Calu3 (cell line): ENCODE measurements around the gene LST1. TPM values are rescaled to one million over a fixed set of nuclear protein-coding genes. Genes with fewer than 3 reads are reported as not detected.

Experiments
- BruUV-seq: library from RNA; stranded (reverse); fragments of 400-500 nt; replicated peaks from 2 replicates; lab custom pipeline; 2021; lab: Mats Ljungman, UMichigan
- CTCF ChIA-PET: fragments of 300-600 bp; sonication (Branson Sonifier 250); formaldehyde crosslinking; loops from one replicate; lab custom pipeline; 2022; ENCODE audit warnings: antibody characterized with exemption; lab: Charles Lee
- DNase-seq: peaks from one replicate; pipeline ENCODE4 v3.0.0; 2022
- H3K27ac Mint-ChIP-seq: one replicate; pipeline ENCODE4 v1.8.0; 2022; ENCODE audit warnings: mixed read lengths; ENCODE audit not compliant: unreplicated experiment
- H3K27me3 Mint-ChIP-seq: one replicate; pipeline ENCODE4 v1.8.0; 2022; ENCODE audit warnings: mixed read lengths; ENCODE audit not compliant: unreplicated experiment
- H3K36me3 Mint-ChIP-seq: one replicate; pipeline ENCODE4 v1.8.0; 2022; ENCODE audit warnings: mild to moderate bottlenecking, moderate library complexity, mixed read lengths; ENCODE audit not compliant: insufficient read depth, unreplicated experiment
- H3K4me1 Mint-ChIP-seq: one replicate; pipeline ENCODE4 v1.8.0; 2022; ENCODE audit warnings: mild to moderate bottlenecking, low read depth, mixed read lengths; ENCODE audit not compliant: unreplicated experiment
- H3K4me3 Mint-ChIP-seq: one replicate; pipeline ENCODE4 v1.8.0; 2022; ENCODE audit warnings: mild to moderate bottlenecking, low read depth, moderate library complexity, mixed read lengths; ENCODE audit not compliant: unreplicated experiment
- H3K9me3 Mint-ChIP-seq: one replicate; pipeline ENCODE4 v1.8.0; 2022; ENCODE audit warnings: low read depth, mixed read lengths; ENCODE audit not compliant: unreplicated experiment
- intact Hi-C: fragments of 100-400 bp; cut with micrococcal nuclease; formaldehyde crosslinking; loops from one replicate; pipeline ENCODE4 v1.10.0; 2022; ENCODE audit not compliant: unreplicated experiment
- microRNA-seq: library from miRNA; unstranded; fragments of <30 nt; microRNA quantifications from one replicate; pipeline ENCODE4 v1.2.0, GENCODE V29; 2022
- total RNA-seq: library from RNA; stranded (reverse); gene quantifications from 2 replicates; pipeline ENCODE4 v1.2.3, GENCODE V29; 2022
- TF ChIP-seq, protein P1 (sequence below): fragments of 200-600 bp; IDR thresholded peaks from one replicate; pipeline ENCODE4 v1.8.0; 2022; ENCODE audit warnings: antibody characterized with exemption; ENCODE audit not compliant: unreplicated experiment

LST1 gene
- total RNA-seq, 1 experiment from 2014 or later: 0.94 TPM

DNA sequence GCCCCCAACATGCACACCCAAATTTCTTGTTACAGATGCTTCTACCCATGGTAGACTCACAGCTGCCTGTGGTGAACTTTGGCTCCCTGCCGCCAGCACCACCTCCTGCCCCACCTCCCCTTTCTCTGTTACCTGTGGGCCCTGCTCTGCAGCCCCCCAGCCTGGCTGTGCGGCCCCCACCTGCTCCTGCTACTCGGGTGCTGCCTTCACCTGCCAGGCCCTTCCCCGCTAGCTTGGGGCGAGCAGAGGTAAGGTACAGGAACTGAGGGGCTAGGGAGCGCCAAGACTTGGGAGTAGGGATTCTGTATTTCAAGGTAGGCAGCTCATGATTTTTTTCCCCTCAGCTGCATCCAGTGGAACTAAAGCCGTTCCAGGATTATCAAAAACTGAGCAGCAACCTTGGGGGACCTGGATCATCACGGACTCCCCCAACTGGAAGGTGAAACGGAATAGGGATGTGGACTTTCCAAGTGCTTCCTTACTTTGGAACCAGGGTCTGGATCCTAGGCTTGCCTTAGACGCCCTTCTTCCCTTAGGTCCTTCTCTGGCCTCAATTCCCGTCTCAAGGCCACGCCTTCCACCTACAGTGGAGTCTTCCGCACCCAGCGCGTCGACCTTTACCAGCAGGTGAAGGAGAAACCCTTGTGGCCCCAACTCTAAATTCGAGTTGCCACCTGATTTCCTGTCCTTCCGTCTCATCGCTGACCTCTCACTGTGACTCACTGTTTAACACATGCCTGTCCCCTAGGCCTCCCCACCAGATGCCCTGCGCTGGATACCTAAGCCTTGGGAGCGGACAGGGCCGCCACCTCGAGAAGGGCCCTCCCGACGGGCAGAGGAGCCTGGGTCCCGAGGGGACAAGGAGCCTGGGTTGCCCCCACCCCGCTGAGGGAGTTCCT is 50.9 kb downstream of the LST1 start:
- no peaks in the 10 kb centered on the region for H3K27me3 Mint-ChIP-seq
- CTCF ChIA-PET: interaction anchor here (2.0 kb wide), 1 partner anchor 15 kb away, joined by 6 read pairs; the partner anchor contains the start of gene PRRC2A
- no peaks in the 10 kb centered on the region for H3K9me3 Mint-ChIP-seq
- DNase-seq: no peak
- peaks cover 92% of the 10 kb centered on the region for H3K36me3 Mint-ChIP-seq
- BruUV-seq: TSS peak; percentile 24
- H3K4me1 Mint-ChIP-seq: no peaks in the 10 kb centered on the region
- no peak overlapping the region for H3K4me3 Mint-ChIP-seq
- TF ChIP-seq, protein P1, sequence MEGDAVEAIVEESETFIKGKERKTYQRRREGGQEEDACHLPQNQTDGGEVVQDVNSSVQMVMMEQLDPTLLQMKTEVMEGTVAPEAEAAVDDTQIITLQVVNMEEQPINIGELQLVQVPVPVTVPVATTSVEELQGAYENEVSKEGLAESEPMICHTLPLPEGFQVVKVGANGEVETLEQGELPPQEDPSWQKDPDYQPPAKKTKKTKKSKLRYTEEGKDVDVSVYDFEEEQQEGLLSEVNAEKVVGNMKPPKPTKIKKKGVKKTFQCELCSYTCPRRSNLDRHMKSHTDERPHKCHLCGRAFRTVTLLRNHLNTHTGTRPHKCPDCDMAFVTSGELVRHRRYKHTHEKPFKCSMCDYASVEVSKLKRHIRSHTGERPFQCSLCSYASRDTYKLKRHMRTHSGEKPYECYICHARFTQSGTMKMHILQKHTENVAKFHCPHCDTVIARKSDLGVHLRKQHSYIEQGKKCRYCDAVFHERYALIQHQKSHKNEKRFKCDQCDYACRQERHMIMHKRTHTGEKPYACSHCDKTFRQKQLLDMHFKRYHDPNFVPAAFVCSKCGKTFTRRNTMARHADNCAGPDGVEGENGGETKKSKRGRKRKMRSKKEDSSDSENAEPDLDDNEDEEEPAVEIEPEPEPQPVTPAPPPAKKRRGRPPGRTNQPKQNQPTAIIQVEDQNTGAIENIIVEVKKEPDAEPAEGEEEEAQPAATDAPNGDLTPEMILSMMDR: no peak
- intact Hi-C loops: no loop called here
- H3K27ac Mint-ChIP-seq: peak overlapping the region; percentile 11

Small RNA genes within 50 kb of the gene (microRNA-seq; reads per million reads assigned to microRNA genes)
- gene MIR6832: 4.2 reads per million, percentile 9 among the genes with 10 or more reads in this experiment

Other genes starting within 250 kb of the LST1 start
- gene HLA-B, start 229.1 kb upstream of the LST1 start, total RNA-seq: 1,078 and 2,594 TPM in 2 replicates
- 70.2 and 77.1 TPM in 2 replicates for gene MICA, start 182.7 kb upstream of the LST1 start, total RNA-seq
- 59.3 and 64.3 TPM in 2 replicates for gene MICB, start 88.1 kb upstream of the LST1 start, total RNA-seq
- gene MCCD1, start 57.3 kb upstream of the LST1 start, total RNA-seq: not detected in 2 replicates
- 631 and 646 TPM in 2 replicates for gene DDX39B, start 44.3 kb upstream of the LST1 start, total RNA-seq
- 1.0 and 1.5 TPM in 2 replicates for gene ATP6V1G2, start 39.7 kb upstream of the LST1 start, total RNA-seq
- 33.5 and 34.0 TPM in 2 replicates for gene NFKBIL1, start 38.7 kb upstream of the LST1 start, total RNA-seq
- gene LTA, start 14.0 kb upstream of the LST1 start, total RNA-seq: not detected in 2 replicates
- 0.22 and 0.68 TPM in 2 replicates for gene TNF, start 10.7 kb upstream of the LST1 start, total RNA-seq
- gene LTB, start 3.9 kb upstream of the LST1 start, total RNA-seq: 0.44 and 1.4 TPM in 2 replicates
- not detected in 2 replicates for gene NCR3, start 6.7 kb downstream of the LST1 start, total RNA-seq
- gene AIF1, start 29.0 kb downstream of the LST1 start, total RNA-seq: not detected in 2 replicates
- 473 and 509 TPM in 2 replicates for gene PRRC2A, start 34.4 kb downstream of the LST1 start, total RNA-seq
- gene BAG6, start 66.4 kb downstream of the LST1 start, total RNA-seq: 617 and 663 TPM in 2 replicates
- gene APOM, start 69.6 kb downstream of the LST1 start, total RNA-seq: 2.6 and 3.6 TPM in 2 replicates
- gene C6orf47, start 74.5 kb downstream of the LST1 start, total RNA-seq: 40.3 and 42.9 TPM in 2 replicates
- 32.2 and 35.6 TPM in 2 replicates for gene GPANK1, start 78.7 kb downstream of the LST1 start, total RNA-seq
- gene CSNK2B, start 79.8 kb downstream of the LST1 start, total RNA-seq: 337 and 357 TPM in 2 replicates
- 44.6 and 45.1 TPM in 2 replicates for gene LY6G5B, start 83.7 kb downstream of the LST1 start, total RNA-seq
- gene LY6G5C, start 94.8 kb downstream of the LST1 start, total RNA-seq: 4.9 and 5.4 TPM in 2 replicates
- gene ABHD16A, start 117.0 kb downstream of the LST1 start, total RNA-seq: 89.9 and 99.1 TPM in 2 replicates
- not detected in 2 replicates for gene LY6G6F, start 120.6 kb downstream of the LST1 start, total RNA-seq
- gene LY6G6D, start 129.1 kb downstream of the LST1 start, total RNA-seq: not detected in 2 replicates
- gene LY6G6C, start 135.5 kb downstream of the LST1 start, total RNA-seq: 1.0 TPM in 1 of 2 replicates, not detected in the other
- gene MPIG6B, start 137.1 kb downstream of the LST1 start, total RNA-seq: not detected in 2 replicates
- gene DDAH2, start 143.0 kb downstream of the LST1 start, total RNA-seq: 81.4 and 89.6 TPM in 2 replicates
- 943 and 1,109 TPM in 2 replicates for gene CLIC1, start 150.3 kb downstream of the LST1 start, total RNA-seq
- gene MSH5, start 153.7 kb downstream of the LST1 start, total RNA-seq: 156 and 176 TPM in 2 replicates
- gene SAPCD1, start 176.4 kb downstream of the LST1 start, total RNA-seq: 26.6 and 30.3 TPM in 2 replicates
- 22.1 and 37.6 TPM in 2 replicates for gene VWA7, start 191.1 kb downstream of the LST1 start, total RNA-seq
- 316 and 331 TPM in 2 replicates for gene VARS1, start 209.5 kb downstream of the LST1 start, total RNA-seq
- gene LSM2, start 220.7 kb downstream of the LST1 start, total RNA-seq: 126 and 144 TPM in 2 replicates
- 4.2 and 4.3 TPM in 2 replicates for gene HSPA1L, start 229.0 kb downstream of the LST1 start, total RNA-seq
- gene HSPA1A, start 229.3 kb downstream of the LST1 start, total RNA-seq: 1,238 and 1,263 TPM in 2 replicates
- gene HSPA1B, start 241.5 kb downstream of the LST1 start, total RNA-seq: 687 and 705 TPM in 2 replicates